HG03354 (cell line): ENCODE data around the gene RAB22A.

Experiments used
- ATAC-seq: cut with Tn5 transposase; IDR thresholded peaks from one replicate; pipeline ENCODE4 v1.9.1; 2021; ENCODE audit warnings: mild to moderate bottlenecking; ENCODE audit not compliant: unreplicated experiment, poor library complexity, severe bottlenecking

Gene RAB22A

GRCh38 chr20:58378704-58379103, 69.2 kb downstream of the RAB22A start:
- ATAC-seq = no peak

GRCh38 chr20:58381627-58382026, 72.1 kb downstream of the RAB22A start:
- no peak for ATAC-seq

GRCh38 chr20:58382096-58382495, 72.6 kb downstream of the RAB22A start:
- no peak for ATAC-seq

- no peak for ATAC-seq
These were observed 75.3 kb downstream of the RAB22A start for GRCh38 chr20:58384821-58385220.

GRCh38 chr20:58388028-58388601, 78.6 kb downstream of the RAB22A start:
- no peak for ATAC-seq

- ATAC-seq = peak; percentile 97
These were observed 79.4 kb downstream of the RAB22A start, which contains the start of gene VAPB for GRCh38 chr20:58388882-58389323. Gene VAPB (plus strand): TSS chr20:58389229. CDS start chr20:58389460, 231 bp downstream.

GRCh38 chr20:58389324-58389967, 79.9 kb downstream of the RAB22A start:
- peak; percentile 44 for ATAC-seq

GRCh38 chr20:58389968-58390658, 80.6 kb downstream of the RAB22A start:
- ATAC-seq = no peak

- no peak for ATAC-seq
These were observed 81.1 kb downstream of the RAB22A start for GRCh38 chr20:58390659-58391035.

GRCh38 chr20:58392286-58392685, 82.8 kb downstream of the RAB22A start:
- no peak for ATAC-seq

- ATAC-seq = no peak
These were observed 83.8 kb downstream of the RAB22A start for GRCh38 chr20:58393299-58393698.

GRCh38 chr20:58394801-58395200, 85.3 kb downstream of the RAB22A start:
- no peak for ATAC-seq

- ATAC-seq = no peak
These were observed 86.1 kb downstream of the RAB22A start for GRCh38 chr20:58395604-58396003.

- ATAC-seq = no peak
These were observed 87.9 kb downstream of the RAB22A start for GRCh38 chr20:58397429-58397828.

GRCh38 chr20:58398254-58398653, 88.7 kb downstream of the RAB22A start:
- ATAC-seq = no peak

GRCh38 chr20:58399926-58400325, 90.4 kb downstream of the RAB22A start:
- ATAC-seq = no peak

- no peak for ATAC-seq
These were observed 91.6 kb downstream of the RAB22A start for GRCh38 chr20:58401162-58401561.

GRCh38 chr20:58402305-58402704, 92.8 kb downstream of the RAB22A start:
- no peak for ATAC-seq

GRCh38 chr20:58402827-58403226, 93.3 kb downstream of the RAB22A start:
- no peak for ATAC-seq

GRCh38 chr20:58403272-58403671, 93.8 kb downstream of the RAB22A start:
- no peak for ATAC-seq
